HG02642 (cell line): ENCODE results near the gene NFKBIZ.

Source experiments
- ATAC-seq: cut with Tn5 transposase; IDR thresholded peaks from one replicate; pipeline ENCODE4 v1.9.1; 2021; ENCODE audit warnings: mild to moderate bottlenecking; ENCODE audit not compliant: unreplicated experiment, poor library complexity

Gene NFKBIZ, protein sequence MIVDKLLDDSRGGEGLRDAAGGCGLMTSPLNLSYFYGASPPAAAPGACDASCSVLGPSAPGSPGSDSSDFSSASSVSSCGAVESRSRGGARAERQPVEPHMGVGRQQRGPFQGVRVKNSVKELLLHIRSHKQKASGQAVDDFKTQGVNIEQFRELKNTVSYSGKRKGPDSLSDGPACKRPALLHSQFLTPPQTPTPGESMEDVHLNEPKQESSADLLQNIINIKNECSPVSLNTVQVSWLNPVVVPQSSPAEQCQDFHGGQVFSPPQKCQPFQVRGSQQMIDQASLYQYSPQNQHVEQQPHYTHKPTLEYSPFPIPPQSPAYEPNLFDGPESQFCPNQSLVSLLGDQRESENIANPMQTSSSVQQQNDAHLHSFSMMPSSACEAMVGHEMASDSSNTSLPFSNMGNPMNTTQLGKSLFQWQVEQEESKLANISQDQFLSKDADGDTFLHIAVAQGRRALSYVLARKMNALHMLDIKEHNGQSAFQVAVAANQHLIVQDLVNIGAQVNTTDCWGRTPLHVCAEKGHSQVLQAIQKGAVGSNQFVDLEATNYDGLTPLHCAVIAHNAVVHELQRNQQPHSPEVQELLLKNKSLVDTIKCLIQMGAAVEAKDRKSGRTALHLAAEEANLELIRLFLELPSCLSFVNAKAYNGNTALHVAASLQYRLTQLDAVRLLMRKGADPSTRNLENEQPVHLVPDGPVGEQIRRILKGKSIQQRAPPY

DNA sequence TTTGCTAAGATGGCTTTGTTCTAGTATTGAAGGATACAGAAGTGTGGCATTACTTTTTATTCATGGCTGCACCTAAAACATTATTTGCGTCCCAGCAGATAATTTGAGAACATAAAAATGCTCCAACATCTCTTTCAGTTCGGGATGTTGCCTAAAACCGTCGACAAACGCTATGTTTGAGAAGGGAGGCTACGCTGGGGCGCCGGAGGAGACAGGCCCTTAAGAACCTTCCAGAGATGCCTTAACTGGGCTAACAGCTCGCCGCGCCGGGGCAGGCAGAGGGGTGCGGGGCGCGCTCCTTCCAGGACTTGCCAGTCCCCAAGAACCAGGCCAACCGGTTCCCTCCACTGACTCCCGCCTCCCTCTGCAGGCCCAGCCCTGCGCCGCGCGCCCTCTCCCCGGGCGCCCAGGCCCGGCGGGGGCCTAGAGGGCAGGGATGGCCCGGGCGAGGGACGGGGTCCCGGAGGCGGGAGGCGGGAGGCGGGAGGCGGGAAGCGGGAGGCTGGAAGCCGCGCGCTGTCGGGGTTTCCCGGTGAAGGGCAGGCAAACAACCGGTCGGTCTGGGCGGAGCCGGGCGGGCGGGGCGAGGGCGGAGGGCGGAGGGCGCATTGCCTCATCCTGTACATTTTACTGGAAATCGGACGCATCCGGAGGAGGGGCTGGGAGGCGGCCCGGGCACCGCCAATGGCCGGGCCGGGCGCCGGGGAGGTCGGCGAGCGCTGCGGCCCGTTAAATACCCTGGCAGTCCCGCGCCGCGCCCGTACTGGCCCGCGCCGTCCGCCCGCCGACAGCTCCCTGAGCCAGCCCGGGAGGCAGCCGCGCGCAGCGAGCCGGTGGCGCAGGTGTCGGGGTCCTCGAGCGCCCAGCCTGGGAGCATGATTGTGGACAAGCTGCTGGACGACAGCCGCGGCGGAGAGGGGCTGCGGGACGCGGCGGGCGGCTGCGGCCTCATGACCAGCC is at the start of gene NFKBIZ:
TSS of gene NFKBIZ (plus strand) at position 761 of the 960 bp plus-strand sequence. CDS start at position 876, 115 bp downstream.
- peak; percentile 82 for ATAC-seq

DNA sequence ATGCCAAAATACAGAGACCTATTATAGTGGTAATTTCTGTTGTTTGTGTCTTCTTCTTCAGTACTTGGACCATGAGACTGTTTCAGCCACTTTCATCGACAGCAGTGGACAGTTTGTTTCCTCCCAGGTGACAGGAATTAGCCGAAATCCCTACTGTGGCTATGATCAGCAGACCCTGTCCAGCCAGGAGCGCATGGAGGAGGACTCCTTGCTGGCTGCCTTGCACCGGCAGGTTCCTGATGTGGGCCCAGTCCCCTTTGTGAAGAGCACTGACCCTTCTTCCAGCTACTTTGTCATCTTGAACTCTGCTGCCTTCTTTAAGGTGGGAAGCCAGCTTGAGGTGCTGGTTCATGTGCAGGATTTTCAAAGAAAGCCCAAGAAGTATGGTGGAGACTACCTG is 48.1 kb upstream of the NFKBIZ start:
- ATAC-seq = no peak

DNA sequence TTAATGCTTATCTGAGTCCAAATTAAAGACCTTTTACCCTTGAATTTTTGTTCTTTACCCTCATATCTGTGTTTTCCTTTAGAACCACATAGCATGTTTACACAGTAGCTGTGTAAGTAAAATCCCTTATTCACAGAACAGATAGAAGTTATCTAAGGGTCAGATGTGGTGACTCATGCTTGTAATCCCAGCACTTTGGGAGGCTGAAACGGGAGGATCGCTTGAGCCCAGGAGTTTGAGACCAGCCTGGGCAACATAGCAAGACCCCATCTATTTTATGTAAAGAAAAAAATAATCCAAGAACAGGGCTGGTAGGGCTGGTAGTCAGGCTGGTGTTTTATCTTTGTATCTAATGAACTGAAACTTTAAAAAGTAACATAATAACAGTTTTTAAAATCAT is 47.1 kb upstream of the NFKBIZ start:
- ATAC-seq = no peak

DNA sequence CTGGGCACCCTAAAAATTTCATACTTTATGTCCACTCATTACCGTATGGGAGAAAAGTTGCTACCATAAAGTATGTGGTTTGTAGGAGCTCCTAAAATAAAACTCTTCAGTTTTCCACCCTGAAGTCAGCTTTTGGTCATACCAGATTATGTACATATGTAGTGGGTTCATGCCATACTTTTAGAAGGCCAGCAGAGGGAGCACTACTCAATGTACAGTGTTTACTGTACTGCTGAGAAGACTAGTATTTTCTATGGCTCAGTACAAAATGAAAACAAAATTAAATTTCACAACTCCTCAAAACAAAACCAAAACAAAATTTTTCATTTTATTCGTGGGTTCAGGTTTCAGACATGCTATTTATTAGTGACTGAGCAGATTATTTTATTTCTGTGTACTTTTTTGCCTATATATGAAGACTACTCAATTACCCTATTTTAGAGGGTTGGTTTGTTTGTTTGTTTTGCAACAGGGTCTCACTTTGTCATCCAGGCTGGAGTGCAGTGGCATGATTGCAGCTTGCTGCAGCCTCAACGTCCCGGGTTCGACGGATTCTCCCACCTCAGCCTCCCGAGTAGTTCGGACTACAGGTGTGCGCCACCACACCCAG is 46.0 kb upstream of the NFKBIZ start:
- ATAC-seq = peak; percentile 97

DNA sequence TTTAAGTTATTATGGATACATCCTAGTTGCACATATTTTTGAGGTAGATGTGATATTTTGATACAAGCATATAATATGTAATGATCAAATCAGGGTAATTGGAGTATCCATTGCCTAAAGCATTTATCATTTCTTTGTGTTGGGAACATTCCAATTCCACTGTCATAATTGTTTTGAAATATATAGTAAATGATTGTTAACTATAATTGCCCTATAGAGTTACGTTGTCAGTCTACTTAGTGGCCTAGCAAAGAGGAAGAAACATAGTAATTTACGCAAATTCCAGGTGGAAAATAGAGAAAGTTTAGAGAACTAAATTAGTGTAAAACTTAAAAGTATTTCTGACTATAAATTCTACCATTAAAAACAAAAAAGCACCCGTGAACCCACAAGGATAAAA is 45.4 kb upstream of the NFKBIZ start:
- no peak for ATAC-seq

DNA sequence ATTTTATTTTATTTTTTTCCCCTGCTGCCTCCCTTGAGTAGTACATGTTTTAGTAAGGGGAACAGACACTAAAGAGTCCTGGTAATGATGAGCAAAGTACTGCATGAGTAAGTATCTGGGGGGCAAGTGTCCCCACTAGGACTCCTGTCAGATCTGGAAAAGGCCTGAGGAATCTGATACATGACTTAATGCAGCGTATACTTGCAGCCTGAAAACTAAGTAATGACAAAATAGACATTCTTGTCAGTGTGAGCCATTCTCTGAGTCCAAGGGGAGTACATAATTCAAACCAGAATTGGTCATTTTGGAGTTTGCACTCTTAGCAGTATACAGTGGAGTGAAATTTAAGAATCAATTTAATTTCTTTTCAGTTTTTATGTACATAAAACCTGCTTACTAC is 42.8 kb upstream of the NFKBIZ start:
- no peak for ATAC-seq

DNA sequence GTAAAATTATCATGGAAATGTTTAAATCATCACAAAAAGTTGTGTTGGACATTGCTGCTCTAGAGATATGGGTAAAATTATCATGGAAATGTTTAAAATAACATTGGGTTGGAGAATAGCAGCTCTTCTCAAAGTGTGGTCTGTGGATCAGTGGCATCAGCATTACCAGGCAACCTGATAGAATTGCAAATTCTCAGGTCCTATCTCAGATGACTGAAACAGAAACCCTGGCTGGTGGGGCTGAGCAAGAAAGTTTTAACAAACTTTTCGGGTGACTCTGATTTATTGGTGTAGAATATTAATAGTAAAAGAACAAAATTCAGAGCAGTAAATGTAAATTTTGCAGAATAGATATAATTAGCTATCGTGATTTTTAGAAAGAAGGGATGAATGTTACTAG is 41.4 kb upstream of the NFKBIZ start:
- ATAC-seq = peak; percentile 53

DNA sequence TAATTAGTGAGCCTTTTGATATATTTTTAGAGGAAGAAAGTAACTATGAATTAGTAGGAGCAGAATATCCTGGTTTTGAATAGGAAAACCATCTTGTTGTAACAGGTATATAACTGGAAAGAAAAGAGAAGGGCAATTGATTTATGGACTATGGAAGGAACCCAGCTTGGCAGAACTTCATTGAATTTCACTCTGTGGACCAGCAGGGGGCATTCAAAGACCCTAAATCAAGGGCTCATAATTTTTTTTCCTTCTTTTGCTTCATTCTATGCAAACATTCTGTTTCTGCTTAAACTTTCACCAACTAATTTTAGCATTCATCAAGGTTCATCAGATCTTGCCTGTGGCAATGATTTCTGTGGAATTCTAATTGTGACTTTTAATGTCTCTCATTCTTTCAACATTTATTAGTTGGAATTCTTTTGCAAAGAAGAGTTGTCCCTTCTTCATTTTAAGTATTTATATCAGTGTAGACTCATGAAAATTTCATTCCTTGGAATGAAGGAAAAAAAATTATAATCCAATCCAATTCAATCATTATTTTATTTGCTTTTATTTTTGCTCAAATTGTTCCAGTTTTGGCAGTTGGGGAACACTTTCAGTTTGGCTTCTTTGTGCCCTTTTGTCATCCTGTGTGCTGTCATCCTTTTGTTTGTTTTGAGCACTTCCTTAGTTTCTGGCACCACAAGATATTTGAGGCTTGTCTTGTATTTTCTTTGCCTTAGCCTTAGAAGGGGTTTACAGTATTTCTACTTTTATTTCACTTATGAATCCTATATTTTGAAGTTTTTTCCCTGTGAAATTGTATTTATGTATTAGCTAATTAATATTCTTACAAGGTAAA is 39.9 kb upstream of the NFKBIZ start:
- ATAC-seq = no peak

DNA sequence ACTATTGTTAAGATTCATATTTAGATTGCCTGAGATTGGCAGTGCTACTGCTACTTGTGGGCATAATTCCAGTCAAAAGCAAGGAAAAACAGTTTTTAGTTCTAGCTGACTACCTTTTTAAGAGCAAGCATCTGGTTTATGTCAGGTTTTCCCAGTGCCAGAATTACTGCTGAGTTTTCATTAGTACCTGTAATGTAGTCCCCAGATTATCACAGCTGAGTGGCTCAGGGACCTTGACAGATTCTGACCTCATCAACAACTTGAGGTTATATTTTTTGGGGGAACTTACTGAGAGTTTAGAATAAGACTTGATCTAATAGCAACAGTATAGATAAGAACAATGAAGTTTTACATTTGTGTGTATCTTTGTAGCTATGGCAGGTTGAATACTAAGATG is 39.3 kb upstream of the NFKBIZ start:
- no peak for ATAC-seq

DNA sequence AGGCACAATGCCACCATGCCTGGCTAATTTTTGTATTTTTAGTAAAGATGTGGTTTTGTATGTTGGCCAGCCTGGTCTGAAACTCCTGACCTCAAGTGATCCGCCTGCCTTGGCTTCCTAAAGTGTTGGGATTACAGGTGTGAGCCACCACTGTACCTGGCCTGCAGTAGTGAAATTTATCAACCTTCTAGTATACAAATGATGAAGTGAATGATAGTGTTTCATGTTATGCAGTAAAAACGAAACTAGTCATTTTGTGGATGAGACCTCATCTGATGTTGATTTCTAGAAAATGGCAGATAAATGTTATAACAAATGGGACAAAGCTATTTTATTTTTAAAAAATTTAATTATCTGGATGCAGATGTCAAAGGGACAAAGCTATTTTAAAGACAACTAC is 37.4 kb upstream of the NFKBIZ start:
- no peak for ATAC-seq

DNA sequence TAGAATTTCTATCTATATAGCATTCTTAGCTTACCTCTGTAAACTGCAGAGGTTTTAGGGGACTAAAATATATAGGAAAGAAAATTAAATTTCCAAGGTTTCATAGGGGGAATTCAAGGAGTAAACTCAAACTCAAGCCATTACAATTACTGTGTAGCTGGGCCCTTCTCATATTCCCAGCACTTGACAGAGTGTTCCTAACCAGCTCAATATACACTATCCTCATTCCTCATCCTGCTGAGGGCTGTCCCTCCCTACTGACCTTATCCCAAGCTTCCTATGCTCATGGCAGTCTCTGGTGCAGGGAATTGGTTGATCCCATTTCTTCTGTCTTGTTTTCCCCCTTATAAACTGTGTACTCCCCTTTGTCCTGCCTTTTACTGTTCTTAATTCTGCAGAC is 36.4 kb upstream of the NFKBIZ start:
- ATAC-seq = no peak

DNA sequence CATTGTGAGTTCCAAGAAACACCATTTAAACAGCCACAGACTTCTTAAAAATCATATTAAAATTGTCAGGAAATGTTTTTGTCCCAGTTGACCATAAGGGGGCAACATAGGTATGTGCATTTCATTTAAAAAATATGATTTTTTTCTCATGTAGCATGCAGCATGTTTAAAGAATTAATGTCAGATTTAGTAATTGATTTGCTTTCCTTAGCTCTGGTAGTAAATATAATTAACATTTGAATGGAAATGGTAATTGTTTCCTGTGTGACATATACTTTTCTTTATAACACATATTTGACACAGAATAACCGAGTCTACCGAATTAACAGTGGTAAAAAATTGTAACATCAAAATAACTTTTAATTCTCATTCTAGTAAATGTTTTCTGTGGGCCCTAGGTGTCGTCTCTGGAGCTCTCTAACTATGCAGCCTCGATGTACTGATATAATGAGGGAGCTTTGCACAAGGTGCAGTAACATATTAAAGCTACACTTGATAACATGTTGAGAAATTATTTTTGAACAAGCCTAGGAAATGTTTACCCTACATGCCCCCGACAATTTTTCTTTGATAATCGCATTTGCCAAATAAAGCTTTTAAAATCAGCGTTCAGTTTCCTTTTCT is 35.4 kb upstream of the NFKBIZ start:
- no peak for ATAC-seq

DNA sequence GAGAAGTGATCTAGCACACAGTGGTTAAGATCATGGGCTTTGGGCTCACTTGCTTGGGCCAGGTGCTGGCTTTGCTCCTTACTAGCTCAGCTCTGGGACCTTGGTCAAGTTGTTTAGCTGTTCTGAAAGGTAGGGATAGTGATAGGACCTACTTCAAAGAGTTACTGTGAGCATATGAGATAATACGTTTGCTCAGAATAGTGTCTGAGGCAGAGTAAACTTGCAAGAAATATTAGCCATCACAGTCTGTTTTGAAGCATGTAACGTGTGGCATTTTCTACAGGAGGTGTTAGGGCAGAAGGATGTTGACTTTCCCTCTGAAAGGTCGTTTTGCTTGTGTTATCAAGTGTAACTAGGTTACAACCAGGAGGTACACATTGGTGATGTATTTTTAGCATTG is 34.5 kb upstream of the NFKBIZ start:
- no peak for ATAC-seq

DNA sequence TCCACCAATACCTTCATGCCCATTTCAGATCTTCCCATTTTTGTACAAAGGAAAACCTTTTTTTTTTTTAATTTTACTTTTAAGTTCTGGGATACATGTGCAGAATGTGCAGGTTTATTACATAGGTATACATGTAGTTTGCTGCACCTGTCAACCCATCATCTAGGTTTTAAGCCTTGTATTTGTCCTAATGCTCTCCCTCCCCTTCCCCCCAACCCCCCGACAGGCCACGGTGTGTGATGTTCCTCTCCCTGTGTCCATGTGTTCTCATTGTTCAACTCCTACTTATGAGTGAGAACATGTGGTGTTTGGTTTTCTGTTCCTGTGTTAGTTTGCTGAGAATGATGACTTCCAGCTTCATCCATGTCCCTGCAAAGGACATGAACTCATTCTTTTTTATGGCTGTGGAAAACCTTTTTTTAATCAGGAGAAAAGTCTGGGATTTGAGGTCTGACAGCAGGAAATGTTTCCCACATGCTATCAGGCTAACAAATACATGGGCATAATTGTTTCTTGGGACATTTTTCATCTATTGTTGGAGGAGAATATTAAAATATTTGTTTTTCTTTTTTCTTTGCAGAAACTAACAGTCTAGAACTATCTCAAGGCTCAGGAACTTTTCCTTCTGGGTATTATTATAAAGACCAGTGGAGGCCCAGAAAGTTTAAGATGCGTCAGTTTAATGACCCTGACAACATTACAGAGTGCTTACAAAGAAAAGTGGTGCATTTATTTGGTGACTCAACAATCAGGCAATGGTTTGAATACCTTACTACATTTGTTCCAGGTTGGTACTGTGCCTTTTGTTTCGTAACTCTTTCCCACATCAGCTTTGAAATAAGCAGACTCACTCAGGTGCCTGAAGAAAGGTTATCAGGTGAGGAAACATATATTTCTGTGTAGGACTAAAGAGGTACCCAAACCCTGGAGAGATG is 32.8 kb upstream of the NFKBIZ start:
- no peak for ATAC-seq

DNA sequence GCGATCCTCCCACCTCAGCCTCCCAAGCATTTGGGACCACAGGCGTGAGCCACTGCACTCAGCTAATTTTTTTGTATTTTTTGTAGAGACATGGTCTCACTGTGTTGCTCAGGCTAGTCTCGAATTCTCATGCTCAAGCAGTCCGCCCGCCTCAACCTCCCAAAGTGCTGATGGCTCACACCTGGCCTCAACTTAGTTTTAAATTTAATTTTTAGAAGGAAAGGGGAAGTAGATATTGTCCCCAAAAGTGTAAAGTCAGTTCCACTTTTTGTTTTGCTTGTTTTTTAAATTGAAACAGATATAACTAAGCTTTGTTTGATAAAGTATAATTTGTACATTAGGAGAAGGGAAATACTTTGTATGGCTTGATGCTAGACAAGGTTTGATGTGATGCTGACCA is 31.3 kb upstream of the NFKBIZ start:
- ATAC-seq = no peak

DNA sequence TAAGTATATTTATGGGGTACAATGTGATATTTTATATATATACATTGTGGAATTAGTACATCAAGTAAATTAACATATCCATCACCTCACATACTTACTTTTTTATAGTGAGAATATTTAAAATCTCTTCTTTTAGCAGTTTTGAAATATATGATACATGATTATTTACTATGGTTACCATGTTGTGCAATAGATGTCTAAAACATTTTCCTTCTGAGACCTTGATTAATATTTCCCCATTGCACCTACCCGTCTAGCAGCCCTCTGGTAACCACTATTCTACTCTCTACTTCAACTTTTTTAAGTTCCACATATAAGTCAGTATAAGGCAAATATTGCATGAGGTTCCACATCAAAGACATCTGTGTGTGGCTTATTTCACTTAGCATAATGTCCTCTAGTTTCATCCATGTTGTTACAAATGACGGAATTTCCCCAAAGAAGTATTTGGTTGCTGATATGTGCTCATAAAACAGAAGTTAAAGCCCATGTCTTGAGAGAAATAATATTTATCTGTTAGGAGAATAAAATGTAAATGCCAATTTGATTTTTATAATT is 29.6 kb upstream of the NFKBIZ start:
- peak; percentile 70 for ATAC-seq

DNA sequence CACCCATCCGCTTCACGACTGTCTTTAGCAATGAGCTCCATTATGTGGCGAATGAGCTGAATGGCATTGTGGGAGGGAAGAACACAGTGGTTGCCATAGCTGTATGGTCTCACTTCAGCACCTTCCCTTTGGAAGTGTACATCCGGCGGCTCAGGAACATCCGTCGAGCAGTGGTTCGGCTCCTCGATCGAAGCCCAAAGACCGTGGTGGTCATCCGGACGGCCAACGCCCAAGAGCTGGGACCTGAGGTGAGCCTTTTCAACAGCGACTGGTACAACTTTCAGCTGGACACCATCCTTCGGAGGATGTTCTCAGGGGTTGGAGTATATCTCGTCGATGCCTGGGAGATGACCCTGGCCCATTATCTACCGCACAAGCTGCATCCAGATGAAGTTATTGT is 27.8 kb upstream of the NFKBIZ start:
- no peak for ATAC-seq

DNA sequence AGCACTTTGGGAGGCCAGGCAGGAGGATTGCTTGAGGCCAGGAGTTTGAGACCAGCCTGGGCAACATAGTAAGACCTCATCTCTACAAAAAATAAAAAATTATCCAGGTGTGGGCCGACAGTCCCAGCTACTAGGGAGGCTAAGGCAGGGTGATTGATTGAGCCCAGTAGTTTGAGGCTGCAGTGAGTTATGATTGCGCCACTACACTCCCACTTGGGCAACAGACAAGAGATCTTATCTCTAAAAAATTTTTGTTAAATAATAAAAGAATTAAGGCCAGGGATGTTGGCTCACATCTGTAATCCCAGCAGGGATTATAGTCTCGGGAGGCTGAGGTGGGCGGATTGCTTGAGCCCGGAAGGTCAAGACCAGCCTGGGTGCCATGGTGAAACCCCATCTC is 25.8 kb upstream of the NFKBIZ start:
- ATAC-seq = no peak
